ENCODE data around the gene OR8D4.

The OR8D4 gene

DNA sequence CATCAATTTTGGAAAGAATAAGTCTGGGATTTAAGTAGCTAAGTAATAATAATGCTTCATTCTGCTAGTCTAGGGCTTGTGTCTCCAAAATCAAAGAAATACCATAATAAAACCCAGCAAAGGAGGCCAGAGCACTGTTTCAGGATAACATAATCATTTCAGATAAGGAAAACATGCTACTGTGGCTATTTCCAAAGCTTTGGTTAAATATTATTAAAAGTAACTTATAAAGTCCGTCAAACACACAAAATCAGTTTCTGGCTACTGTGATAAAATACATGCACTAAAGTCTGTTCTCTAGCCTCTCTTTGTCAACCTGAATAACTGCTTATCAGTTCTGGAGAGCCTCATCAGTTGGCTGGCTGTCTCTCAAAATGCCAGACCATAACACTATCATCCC lies 43.2 kb downstream of the OR8D4 start:
- no peaks in the 10 kb centered on the region for H3K27me3 ChIP-seq
- H3K4me3 ChIP-seq (ENCODE audit: low read depth in 1 of 2, low read length in 1 of 2) = no peak overlapping the region
- no peaks in the 10 kb centered on the region for H3K36me3 ChIP-seq
- no peak for TF ChIP-seq CTCF (IDR thresholded peaks at IDR 0.05)
- no peaks in the 10 kb centered on the region for H3K9me3 ChIP-seq
- no peak overlapping the region for H3K27ac ChIP-seq
- H3K4me1 ChIP-seq (ENCODE audit: control insufficient read depth in 1 of 2, insufficient read depth in 1 of 2, low read depth in 1 of 2, low read length in 1 of 2) = no peaks in the 10 kb centered on the region

DNA sequence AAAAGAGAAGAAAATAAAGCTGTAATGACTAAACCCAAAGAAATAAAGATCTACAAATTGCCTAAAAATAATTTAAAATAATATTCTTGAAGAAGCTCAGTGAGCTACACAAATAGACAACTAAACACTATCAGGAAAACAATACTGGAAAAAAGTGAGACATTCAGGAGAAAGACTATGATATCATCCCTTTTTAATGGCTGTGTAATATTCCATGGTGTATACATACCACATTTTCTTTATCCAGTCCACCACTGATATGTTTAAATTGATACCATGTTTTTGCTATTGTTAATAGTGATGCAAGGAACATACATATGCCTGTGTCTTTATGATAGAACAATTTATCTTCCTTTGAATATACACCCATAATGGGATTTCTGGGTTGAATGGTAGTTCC lies 54.8 kb downstream of the OR8D4 start:
- Histone ChIP-seq H3K9me3 (no peaks in the 10 kb centered on the region), H3K27ac (no peak overlapping the region), H3K4me1 (ENCODE audit: control insufficient read depth in 1 of 2, insufficient read depth in 1 of 2, low read depth in 1 of 2, low read length in 1 of 2) (no peaks in the 10 kb centered on the region), H3K27me3 (no peaks in the 10 kb centered on the region), H3K4me3 (ENCODE audit: low read depth in 1 of 2, low read length in 1 of 2) (no peak overlapping the region), H3K36me3 (no peaks in the 10 kb centered on the region)
- TF ChIP-seq CTCF (IDR thresholded peaks at IDR 0.05) = no peak
